Ovary (tissue), 3 donors: ENCODE measurements around the gene SULF2.

Experiments
- POLR2A ChIP-seq: fragments of 450-650 bp; IDR thresholded peaks from one replicate; pipeline ENCODE4 v1.6.1; 2017; ENCODE audit warnings: antibody characterized with exemption, mild to moderate bottlenecking, moderate library complexity
- TF ChIP-seq, protein P1 (sequence below), 3 donors: fragments of 450-650 bp in 2 of 3; fragments of 200-600 bp in 1 of 3; IDR thresholded peaks; one replicate each; pipeline versions ENCODE4 v1.5.1 to v1.8.0; 2016 to 2022; ENCODE audit warnings: antibody characterized with exemption in 3 of 3, mild to moderate bottlenecking in 1 of 3
- donor health status: DM: no; HTN: no; CAD: no.

DNA sequence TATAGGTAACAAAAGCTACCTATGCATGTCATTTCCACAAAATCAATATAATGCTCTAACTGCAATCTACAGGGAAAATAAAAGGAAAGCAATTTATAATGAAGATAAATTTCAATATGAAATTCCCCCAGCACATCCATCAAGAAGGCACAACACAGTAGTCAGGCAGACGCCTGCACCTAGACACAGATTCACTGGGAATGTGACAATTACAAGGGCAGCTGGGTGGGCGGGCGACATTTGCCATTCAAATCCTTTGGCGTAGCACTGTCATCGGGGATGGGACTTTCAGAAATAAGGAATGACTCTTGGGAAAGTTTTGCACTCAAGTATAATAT lies 60.4 kb downstream of the SULF2 start:
- TF ChIP-seq, protein P1, sequence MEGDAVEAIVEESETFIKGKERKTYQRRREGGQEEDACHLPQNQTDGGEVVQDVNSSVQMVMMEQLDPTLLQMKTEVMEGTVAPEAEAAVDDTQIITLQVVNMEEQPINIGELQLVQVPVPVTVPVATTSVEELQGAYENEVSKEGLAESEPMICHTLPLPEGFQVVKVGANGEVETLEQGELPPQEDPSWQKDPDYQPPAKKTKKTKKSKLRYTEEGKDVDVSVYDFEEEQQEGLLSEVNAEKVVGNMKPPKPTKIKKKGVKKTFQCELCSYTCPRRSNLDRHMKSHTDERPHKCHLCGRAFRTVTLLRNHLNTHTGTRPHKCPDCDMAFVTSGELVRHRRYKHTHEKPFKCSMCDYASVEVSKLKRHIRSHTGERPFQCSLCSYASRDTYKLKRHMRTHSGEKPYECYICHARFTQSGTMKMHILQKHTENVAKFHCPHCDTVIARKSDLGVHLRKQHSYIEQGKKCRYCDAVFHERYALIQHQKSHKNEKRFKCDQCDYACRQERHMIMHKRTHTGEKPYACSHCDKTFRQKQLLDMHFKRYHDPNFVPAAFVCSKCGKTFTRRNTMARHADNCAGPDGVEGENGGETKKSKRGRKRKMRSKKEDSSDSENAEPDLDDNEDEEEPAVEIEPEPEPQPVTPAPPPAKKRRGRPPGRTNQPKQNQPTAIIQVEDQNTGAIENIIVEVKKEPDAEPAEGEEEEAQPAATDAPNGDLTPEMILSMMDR (IDR thresholded peaks at IDR 0.05), result no peak
- no peak for TF ChIP-seq POLR2A
